Gastrocnemius medialis (tissue), 4 donors: ENCODE measurements around the gene RPS6KB1. TPM values are rescaled to one million over a fixed set of nuclear protein-coding genes. Genes with fewer than 3 reads are reported as not detected.

ENCODE experiments used
- ATAC-seq, 2 donors: fragments of 150-250 bp; one replicate each; pipeline ENCODE4 v1.9.1; 2016
- DNase-seq, 2 donors: peaks; one replicate each; pipeline ENCODE4 v3.0.0-alpha.2; 2019
- H3K27ac ChIP-seq, 4 donors: fragments of 200-600 bp; sonication (generic); 1 replicate in 1 of 4; 2 replicates in 3 of 4; pipeline ENCODE4 v1.5.1; 2016 to 2018; ENCODE audit warnings: mild to moderate bottlenecking in 2 of 4, moderate library complexity in 1 of 4
- H3K27me3 ChIP-seq, 3 donors: fragments of 200-600 bp; sonication (generic) in 2 of 3; 1 replicate in 1 of 3; 2 replicates in 2 of 3; pipeline versions ENCODE4 v1.5.1 to v1.6.0; 2016 to 2019; ENCODE audit warnings: mild to moderate bottlenecking in 1 of 3, moderate library complexity in 1 of 3
- H3K36me3 ChIP-seq, 2 donors: fragments of 200-600 bp; sonication (generic) in 1 of 2; one replicate each; pipeline ENCODE4 v1.5.1; 2017 to 2018
- H3K4me1 ChIP-seq, 2 donors: fragments of 200-600 bp; sonication (generic) in 1 of 2; one replicate each; pipeline ENCODE4 v1.5.1; 2016 to 2017; ENCODE audit warnings: mild to moderate bottlenecking in 2 of 2
- H3K4me3 ChIP-seq, 4 donors: fragments of 200-600 bp; sonication (generic) in 3 of 4; 1 replicate in 1 of 4; 2 replicates in 3 of 4; pipeline ENCODE4 v1.5.1; 2016 to 2019; ENCODE audit warnings: mild to moderate bottlenecking in 2 of 4
- H3K9me3 ChIP-seq, 3 donors: fragments of 200-600 bp; sonication (generic) in 2 of 3; 1 replicate in 1 of 3; 2 replicates in 2 of 3; pipeline ENCODE4 v1.5.1; 2016 to 2019
- CTCF ChIP-seq, 5 experiments: fragments of 450-650 bp in 3 of 5; fragments of 200-600 bp in 2 of 5; sonication (generic) in 2 of 5; IDR thresholded peaks in 4 of 5; conservative IDR thresholded peaks in 1 of 5; 1 replicate in 4 of 5; 2 replicates in 1 of 5; pipeline ENCODE4 v1.5.1; 2016 to 2019; ENCODE audit warnings: antibody characterized with exemption in 5 of 5, mild to moderate bottlenecking in 3 of 5, moderate library complexity in 3 of 5
- POLR2A ChIP-seq, 2 donors: fragments of 450-650 bp; IDR thresholded peaks; one replicate each; pipeline ENCODE4 v1.6.1; 2017; ENCODE audit warnings: antibody characterized with exemption in 2 of 2, mild to moderate bottlenecking in 2 of 2, moderate library complexity in 2 of 2
- in situ Hi-C, 4 donors: fragments of 200-750 bp; cut with MboI; loops; one replicate each; pipeline versions ENCODE4 v1.15.0 to v1.8.0; 2017; ENCODE audit warnings: low sequenced_read_pairs in 4 of 4
- intact Hi-C: fragments of 100-400 bp; cut with DNase I; formaldehyde crosslinking; loops from one replicate; pipeline ENCODE4 v1.15.1; 2023; ENCODE audit warnings: low total_unique reads
- total RNA-seq, 4 donors: library from RNA; depleted of rRNA; stranded (reverse); fragments of >200 nt; gene quantifications; one replicate each; pipeline versions ENCODE4 v1.1.0 to v1.2.3, GENCODE V29; 2016

RPS6KB1 gene
- total RNA-seq, 4 donors from 2014 or later = 38.4 to 58.4 (median 41.6) TPM

GRCh38 chr17:59899099-59899498, 6.2 kb downstream of the RPS6KB1 start:
- no peak overlapping the region for H3K4me3 ChIP-seq
- DNase-seq (no peak), ATAC-seq (no peak)
- H3K27ac ChIP-seq = peak overlapping the region in 3 of 4 donors; percentile 43 to 53 (median 48)
- H3K4me1 ChIP-seq = peaks cover 28 to 35% of the 10 kb centered on the region in 2 donors
- no peaks in the 10 kb centered on the region for H3K27me3 ChIP-seq
- no peaks in the 10 kb centered on the region for H3K36me3 ChIP-seq
- intact Hi-C loops = no loop called here
- no peaks in the 10 kb centered on the region for H3K9me3 ChIP-seq
- in situ Hi-C loops = no loop called here
- TF ChIP-seq POLR2A (IDR thresholded peaks at IDR 0.05) (no peak), CTCF (IDR thresholded peaks at IDR 0.05 in 4 of 5, conservative IDR thresholded peaks at IDR 0.05 in 1 of 5) (peak in 2 of 5 experiments; percentile 32 to 55)

GRCh38 chr17:59901604-59902003, 8.7 kb downstream of the RPS6KB1 start:
- Histone ChIP-seq H3K4me3 (no peak overlapping the region), H3K9me3 (no peaks in the 10 kb centered on the region), H3K27me3 (no peaks in the 10 kb centered on the region), H3K36me3 (no peaks in the 10 kb centered on the region), H3K27ac (no peak overlapping the region), H3K4me1 (peaks cover 16 to 18% of the 10 kb centered on the region in 2 donors)
- in situ Hi-C loops = loop anchor here in 1 of 4 donors (25.0 kb wide), 2 partner anchors 136 to 211 kb away; no protein-coding TSS in a partner anchor
- TF ChIP-seq POLR2A (IDR thresholded peaks at IDR 0.05) (no peak), CTCF (IDR thresholded peaks at IDR 0.05 in 4 of 5, conservative IDR thresholded peaks at IDR 0.05 in 1 of 5) (no peak)
- no peak for ATAC-seq
- DNase-seq = no peak
- intact Hi-C loops = no loop called here

- no peaks in the 10 kb centered on the region for H3K27me3 ChIP-seq
- H3K9me3 ChIP-seq = no peaks in the 10 kb centered on the region
- intact Hi-C loops (no loop called here), in situ Hi-C loops (loop anchor here in 1 of 4 donors (25.0 kb wide), 2 partner anchors 134 to 209 kb away; no protein-coding TSS in a partner anchor)
- no peak overlapping the region for H3K4me3 ChIP-seq
- ATAC-seq (no peak), DNase-seq (no peak)
- H3K27ac ChIP-seq = no peak overlapping the region
- peaks cover 13 to 14% of the 10 kb centered on the region in 2 donors for H3K4me1 ChIP-seq
- TF ChIP-seq POLR2A (IDR thresholded peaks at IDR 0.05) (no peak), CTCF (IDR thresholded peaks at IDR 0.05 in 4 of 5, conservative IDR thresholded peaks at IDR 0.05 in 1 of 5) (no peak)
- no peaks in the 10 kb centered on the region for H3K36me3 ChIP-seq
Measured at GRCh38 chr17:59903455-59903854, 10.5 kb downstream of the RPS6KB1 start.

GRCh38 chr17:59907467-59907866, 14.5 kb downstream of the RPS6KB1 start:
- no peak overlapping the region for H3K4me3 ChIP-seq
- intact Hi-C loops (no loop called here), in situ Hi-C loops (loop anchor here in 1 of 4 donors (25.0 kb wide), 2 partner anchors 130 to 205 kb away; no protein-coding TSS in a partner anchor)
- no peaks in the 10 kb centered on the region for H3K27me3 ChIP-seq
- no peaks in the 10 kb centered on the region for H3K9me3 ChIP-seq
- TF ChIP-seq POLR2A (IDR thresholded peaks at IDR 0.05) (no peak), CTCF (IDR thresholded peaks at IDR 0.05 in 4 of 5, conservative IDR thresholded peaks at IDR 0.05 in 1 of 5) (no peak)
- ATAC-seq (no peak), DNase-seq (no peak)
- H3K4me1 ChIP-seq = no peaks in the 10 kb centered on the region
- no peak overlapping the region for H3K27ac ChIP-seq
- H3K36me3 ChIP-seq = peaks cover 0 to 14% of the 10 kb centered on the region in 2 donors
